Measurements from ENCODE around the gene CSTB.

CSTB gene

GRCh38 chr21:43790010-43790524, 14.0 kb upstream of the CSTB start:
- no peak for DNase-seq (ENCODE audit: low read depth)

GRCh38 chr21:43789276-43790009, 13.3 kb upstream of the CSTB start, which contains the start of gene RRP1:
TSS of gene RRP1 (plus strand) at chr21:43789577. CDS start at chr21:43789630, 53 bp downstream.
- peak; percentile 94 for DNase-seq (ENCODE audit: low read depth)

DNA sequence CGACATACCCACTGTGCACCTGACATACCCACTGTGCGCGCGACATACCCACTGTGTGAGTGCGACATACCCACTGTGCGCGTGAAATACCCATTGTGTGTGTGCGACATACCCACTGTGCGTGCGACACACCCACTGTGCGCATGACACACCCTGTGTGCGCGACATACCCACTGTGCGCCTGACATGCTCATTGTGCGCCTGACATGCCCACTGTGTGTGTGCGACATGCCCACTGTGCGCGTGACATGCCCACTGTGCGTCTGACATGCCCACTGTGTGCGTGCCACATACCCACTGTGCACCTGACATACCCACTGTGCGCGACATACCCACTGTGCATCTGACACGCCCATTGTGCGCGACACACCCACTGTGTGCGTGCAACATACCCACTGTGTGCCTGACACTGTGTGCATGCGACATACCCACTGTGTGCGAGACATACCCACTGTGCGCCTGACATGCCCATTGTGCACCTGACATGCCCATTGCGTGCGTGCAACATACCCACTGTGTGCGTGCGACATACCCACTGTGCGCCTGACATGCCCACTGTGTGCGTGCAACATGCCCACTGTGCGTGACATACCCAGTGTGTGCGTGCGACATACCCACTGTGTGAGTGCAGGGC, 10.8 kb upstream of the CSTB start:
- DNase-seq (ENCODE audit: low read depth), result no peak

DNA sequence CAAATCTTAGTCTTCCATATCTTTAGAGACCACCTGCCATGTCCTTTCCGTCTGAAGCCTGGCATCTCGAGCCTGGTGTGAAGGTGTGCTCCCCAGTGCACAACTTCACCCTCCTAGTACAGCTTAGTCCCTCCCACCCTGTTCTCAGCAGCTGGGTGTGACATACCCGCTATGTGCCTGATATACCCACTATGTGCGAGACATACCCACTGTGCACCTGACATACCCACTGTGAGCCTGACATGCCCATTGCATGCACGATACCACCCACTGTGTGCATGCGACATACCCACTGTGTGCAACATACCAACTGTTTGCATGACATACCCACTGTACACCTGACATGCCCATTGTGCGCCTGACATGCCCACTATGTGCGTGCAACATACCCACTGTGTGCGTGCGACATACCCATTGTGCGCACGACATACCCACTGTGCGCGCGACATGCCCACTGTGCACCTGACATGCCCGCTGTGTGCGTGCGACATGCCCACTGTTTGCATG, 10.2 kb upstream of the CSTB start:
- DNase-seq (ENCODE audit: low read depth), result no peak

DNA sequence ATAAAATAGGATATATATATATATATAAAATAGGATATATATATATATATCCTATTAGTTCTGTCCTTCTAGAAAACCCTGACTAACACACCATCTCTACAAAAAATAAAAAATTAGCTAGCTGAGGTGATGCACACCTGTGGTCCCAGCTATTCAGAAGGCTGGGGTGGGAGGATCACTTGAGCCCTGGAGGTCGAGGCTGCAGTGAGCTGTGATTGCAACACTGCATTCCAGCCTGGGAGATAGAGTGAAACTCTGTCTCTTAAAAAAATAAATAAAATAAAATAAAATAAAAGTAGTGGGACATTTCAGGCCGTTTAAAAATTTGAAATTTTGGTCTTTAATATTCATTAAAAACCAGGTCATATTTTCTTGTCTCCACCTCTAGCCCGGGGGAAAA, 9.0 kb upstream of the CSTB start:
- no peak for DNase-seq (ENCODE audit: low read depth)

- no peak for DNase-seq (ENCODE audit: low read depth)
Measured at GRCh38 chr21:43783098-43783700, 7.1 kb upstream of the CSTB start.

GRCh38 chr21:43782431-43783097, 6.5 kb upstream of the CSTB start:
- no peak for DNase-seq (ENCODE audit: low read depth)

- no peak for DNase-seq (ENCODE audit: low read depth)
Measured at GRCh38 chr21:43781846-43782245, 5.7 kb upstream of the CSTB start.

DNA sequence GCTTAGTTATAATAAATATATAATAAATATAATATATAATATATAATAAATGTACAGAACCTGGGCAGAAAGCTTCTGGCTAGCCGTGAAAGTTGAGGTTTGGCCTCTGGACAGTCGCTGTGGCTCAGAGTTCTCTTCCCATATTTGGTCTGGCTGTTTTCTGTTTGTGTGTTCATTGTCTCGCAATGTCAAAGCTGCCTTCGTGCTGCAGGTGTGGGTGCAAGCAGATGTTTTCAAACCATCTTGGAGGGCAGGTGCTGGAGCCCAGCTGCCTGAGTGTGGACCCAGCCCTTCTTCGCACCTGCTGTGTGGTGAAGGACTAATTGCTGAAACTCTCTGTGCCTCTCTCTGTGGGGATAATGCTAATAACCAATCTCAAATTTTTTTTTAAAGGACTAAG, 3.6 kb upstream of the CSTB start:
- DNase-seq (ENCODE audit: low read depth), result no peak

GRCh38 chr21:43778469-43779335, 2.6 kb upstream of the CSTB start:
- DNase-seq (ENCODE audit: low read depth), result no peak

- DNase-seq (ENCODE audit: low read depth), result no peak
Measured at GRCh38 chr21:43777953-43778352, 1.8 kb upstream of the CSTB start.

DNA sequence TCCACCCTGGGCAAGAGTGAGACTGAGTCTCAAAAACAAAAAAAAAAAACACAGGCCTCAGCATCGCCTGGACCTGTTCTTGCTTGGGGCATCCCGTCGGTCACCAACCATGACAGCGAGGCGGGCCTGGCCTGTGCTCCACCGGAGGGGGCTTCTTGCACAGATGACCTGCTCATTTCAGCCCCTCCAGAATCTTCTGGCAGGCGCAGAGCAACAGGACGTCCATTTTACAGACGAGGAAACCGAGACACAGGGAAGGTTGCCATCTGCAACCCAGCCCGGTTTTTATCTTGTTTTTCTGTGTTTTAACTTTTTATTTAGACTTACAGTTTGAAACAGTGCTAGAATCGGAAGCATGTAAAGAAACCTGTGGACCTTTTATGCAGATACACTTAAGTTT, 918 bp downstream of the CSTB start:
- no peak for DNase-seq (ENCODE audit: low read depth)

DNA sequence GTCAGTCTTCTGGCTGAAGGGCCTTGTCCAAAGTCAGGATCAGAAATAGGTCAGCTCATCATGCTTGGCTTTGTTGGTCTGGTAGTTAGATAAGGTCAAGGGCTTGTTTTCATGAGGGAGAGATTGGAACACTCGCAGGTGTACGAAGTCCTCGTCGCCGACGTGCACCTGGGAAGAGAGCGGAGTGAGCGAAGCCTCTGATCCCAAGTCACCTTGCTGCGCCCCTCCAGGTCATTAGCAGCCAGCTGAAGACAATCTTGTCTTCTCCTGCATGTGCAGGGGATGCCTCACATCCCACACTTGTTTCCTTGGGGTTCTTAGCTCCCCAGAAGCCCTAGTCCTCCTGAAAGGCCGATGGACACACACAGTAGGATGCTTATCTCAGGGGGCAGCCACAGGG, 1.9 kb downstream of the CSTB start:
- DNase-seq (ENCODE audit: low read depth), result no peak

- no peak for DNase-seq (ENCODE audit: low read depth)
Measured at GRCh38 chr21:43772425-43772821, 3.7 kb downstream of the CSTB start.

- DNase-seq (ENCODE audit: low read depth), result no peak
Measured at GRCh38 chr21:43771698-43772424, 4.2 kb downstream of the CSTB start.

DNA sequence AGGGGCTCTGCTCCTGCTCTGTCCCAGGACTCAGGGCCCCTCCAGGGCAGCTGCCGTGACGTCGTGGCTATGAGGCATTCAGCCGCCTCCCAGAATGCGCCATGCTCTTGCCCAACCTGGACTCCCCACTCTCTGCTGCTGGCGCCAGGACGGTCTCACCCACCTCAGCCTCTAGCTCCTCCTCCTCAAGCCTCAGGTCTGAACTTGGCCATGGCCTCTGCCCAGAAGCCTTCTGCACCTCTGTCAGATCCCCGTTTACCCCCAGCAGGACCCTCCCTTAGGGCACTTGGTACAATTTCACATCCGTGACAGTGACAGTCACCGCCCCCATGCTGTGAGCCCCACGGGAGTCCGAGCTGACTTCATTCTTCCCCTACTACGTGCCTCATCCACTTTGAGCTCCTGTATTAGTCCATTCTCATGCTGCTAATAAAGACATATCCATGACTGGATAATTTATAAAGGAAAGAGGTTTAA, 4.9 kb downstream of the CSTB start:
- no peak for DNase-seq (ENCODE audit: low read depth)

DNA sequence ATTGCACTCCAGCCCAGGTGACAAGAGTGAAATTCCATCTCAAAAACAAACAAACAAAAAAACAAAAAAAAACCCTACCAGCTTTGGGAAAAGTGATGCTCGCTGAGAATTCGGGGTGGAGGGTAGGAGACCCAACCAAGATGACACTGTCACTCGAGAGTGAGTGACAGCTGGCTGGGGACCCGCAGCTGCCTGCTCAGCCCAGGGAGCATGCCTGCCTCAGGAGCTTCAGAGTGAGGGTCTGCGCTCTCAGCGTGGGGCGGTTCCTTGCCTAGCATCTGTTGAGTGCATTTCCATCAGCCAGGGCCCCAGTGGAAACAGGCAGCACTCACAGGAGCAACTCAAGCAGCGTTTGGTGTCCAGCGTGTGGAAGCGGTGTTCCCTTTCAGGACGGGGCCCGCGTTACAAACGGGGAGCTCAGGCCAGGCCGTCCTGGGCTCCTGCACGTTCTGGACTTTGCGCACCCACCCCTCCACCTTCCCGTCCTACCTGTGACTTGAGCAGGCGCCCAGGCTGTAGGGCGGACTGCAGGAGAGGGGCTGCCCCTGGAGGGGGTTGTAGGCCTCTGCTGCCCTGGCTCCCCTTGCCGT, 5.9 kb downstream of the CSTB start:
- DNase-seq (ENCODE audit: low read depth), result no peak

- no peak for DNase-seq (ENCODE audit: low read depth)
Measured at GRCh38 chr21:43769325-43769958, 6.7 kb downstream of the CSTB start.

DNA sequence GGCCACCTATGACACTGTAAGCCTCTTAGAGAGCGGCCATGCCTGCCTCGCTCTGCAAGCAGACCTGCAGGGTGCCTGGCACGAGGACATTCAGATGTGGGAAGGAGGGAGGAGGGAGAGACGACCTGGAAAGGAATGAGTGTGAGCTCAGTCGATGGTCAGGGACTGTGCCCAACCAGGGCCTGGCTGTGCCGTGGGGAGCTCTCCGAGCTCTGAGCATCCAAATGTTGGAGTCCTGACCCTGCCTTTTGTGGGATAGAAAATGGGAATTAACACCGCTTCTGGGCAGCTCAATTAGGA, 7.3 kb downstream of the CSTB start:
- DNase-seq (ENCODE audit: low read depth), result no peak
